Hindlimb muscle (tissue), 1 donor: Measurements from ENCODE around the gene DMBT1. TPM values are rescaled to one million over a fixed set of nuclear protein-coding genes. Genes with fewer than 3 reads are reported as not detected.
"Not testable (repeated sequence)": the region's sequence is repeated elsewhere in the genome, so short reads cannot be mapped to it uniquely, and the experiment has no call there.

ENCODE experiments used
- DNase-seq: peaks from one replicate; pipeline ENCODE4 v3.0.0-alpha.2; 2013
- polyA plus RNA-seq: library from polyadenylated mRNA; unstranded; fragments of 120-200 nt; gene quantifications from one replicate; pipeline ENCODE4 v1.2.1, GENCODE V29; 2013; ENCODE audit not compliant: insufficient read length

Gene DMBT1
- polyA plus RNA-seq, 1 donor: 0.03 TPM

DNA sequence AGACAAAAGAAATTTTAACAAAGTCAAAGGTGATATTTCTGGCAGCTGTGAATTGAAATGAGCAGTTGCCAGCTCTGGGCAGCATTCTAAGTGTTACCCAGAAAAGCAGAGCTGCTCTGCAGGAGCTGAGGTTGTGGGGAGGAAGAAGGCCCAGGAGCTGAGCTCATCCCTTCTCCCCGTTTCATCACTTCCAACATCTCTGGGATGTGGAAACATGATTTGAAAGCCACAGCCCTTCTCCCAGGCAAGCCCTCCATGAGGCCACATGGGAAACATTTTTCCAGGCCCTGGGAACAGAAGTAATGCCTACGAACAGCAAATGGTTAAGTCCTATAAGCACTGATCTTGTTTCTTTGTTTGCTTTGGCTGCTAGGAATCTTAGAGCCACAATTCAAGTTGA, 10.9 kb upstream of the DMBT1 start:
- no peak for DNase-seq

DNA sequence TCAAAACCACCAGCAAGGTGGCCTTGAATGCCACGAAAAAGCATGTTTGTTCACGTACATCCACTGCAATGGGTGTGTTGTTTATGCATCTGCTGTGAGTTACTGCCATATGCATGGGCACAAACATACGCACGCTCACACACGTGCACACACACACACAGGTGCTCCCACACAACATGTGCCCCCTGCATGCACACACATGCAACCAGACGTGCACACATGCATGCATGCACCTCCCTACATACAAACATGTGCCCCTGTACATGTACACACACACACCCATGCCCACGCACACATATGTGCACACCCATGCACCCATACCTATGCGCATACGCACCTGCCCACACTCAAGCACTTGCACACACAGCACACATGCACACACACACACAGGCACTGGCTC, 10.1 kb upstream of the DMBT1 start:
- DNase-seq: no peak

DNA sequence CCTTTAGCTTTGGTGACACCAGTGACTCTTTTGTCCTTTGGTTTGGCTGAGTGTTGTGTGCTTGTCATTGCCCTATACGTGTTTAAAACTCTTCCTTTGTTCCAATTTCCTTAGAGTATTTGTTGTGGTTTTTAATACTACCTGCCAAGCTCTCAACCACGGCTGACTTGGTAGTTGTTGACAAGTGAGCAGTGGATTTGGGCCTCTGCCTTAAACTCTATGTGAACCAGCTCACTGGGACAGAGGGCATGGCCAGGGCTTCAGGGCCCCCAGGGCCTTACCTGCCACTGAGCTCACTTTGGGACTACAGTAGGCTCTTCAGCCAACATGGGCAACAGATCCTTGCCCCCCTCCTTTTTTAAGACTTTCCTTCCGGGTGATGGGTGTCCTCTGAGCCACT, 9.6 kb upstream of the DMBT1 start:
- no peak for DNase-seq

DNA sequence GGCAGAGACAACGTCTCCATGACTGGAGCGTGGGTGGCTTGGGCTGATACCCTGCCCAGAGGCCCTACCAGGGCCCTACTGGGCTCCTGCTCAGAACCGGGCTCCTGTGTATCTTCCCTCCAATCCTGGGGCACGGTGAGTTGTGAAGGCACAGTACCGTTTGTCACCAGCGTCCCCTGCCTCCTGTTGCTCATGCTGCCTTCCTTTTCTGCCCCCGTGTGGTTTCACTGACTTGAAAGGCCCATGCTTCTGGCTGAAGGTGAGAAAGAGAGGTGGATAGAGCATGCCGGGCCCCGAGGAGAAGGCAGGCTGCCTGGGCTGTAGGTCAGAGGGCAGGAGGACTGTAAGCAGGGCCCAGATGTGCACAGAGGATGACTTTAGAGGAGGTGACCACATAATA, 9.1 kb upstream of the DMBT1 start:
- DNase-seq: no peak

DNA sequence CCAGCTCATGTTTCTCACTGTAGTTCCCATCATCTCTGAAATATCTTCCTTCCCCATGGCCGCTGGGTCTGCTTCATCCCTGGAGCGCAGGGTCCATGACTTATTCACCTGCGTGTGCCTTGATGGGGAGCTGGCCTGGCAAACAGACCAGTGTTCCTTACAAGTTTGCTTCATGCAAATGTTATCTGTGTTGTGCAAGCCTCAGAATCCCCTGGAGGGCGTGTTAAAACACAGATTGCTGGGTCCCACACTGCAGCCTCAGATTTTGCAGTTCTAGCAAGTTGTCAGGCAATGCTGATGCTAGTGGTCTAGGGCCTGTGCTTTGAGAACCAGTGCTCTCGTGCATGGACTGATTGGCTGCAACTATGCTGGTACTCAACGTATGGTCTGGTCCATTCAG, 7.2 kb upstream of the DMBT1 start:
- DNase-seq: no peak

DNA sequence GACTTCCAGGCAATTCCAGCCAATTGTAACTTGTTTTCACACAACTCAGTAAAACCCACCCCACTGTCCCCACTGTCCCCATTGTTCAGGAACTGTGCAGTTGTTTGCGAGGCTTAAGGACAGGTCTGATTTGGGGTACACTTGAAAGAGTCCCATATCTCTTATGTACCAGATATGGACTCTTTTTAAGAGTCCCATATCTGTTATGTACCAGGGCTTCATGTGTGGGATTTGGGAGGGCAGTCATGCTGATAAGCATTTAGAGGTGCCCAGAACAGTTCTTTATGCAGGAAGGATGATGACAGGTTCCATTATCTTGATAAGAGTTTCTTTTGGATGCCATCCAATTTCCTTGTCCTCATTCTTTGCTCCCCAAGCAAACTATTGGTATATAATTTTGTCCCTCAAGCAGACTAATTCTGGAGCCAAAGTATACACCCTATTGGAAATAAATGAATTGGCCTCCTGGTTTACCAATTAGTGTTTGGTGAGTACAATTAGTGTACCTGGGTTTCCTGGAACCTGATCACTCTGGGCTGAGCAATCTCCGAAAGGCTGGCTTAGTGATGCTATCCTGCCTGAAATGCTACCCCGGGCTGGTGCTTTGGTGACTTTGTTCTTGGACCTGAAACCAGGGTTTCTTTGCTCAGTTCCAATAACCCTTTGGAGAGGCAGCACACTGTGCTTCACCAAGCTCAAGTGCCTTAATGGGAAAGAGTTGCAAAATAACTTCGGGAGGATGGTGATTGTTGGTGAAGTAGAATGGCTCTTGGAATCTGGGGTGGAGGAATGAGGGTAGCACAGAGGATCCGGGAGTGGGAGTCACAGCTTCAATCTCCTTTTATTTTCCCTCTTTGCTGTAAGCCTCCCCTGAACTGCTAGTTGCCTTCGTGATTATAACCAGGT, 6.2 kb upstream of the DMBT1 start:
- DNase-seq: no peak

DNA sequence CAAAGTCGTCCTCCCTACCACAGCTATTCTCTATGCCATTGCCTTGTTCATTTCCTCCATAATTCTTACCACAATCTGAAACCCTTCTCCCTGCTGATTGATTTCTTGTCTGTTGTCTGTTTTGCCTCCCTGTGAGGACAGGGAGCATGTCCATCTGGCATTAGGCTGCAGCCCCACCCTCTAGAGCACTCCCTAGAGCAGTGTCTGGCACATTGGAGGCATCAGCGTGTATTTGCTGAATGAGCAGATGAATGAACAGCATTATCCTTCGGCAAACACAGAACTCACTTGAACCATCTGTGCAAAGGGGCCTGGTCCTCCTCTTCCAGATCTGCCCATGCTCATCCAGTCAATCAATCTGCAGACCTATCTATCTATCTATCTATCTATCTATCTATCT, 5.1 kb upstream of the DMBT1 start:
- DNase-seq: no peak

DNA sequence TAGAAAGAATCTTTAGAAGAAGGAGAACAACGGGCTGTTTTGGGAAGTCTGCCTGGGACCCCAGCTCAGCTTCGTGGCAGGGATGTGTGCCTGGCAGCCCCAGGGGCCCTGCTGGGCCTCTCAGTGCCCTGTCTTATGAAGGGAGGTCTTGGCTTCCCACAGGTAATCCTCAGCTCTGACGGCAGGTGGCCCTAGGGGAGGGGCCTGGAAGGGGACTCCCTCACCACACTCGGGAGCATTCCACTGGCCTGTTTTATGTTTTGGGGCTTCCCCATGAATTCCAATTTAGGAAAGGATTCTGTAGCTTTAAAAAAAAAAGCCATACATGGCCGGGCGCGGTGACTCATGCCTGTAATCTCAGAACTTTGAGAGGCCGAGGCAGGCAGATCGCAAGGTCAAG, 3.0 kb upstream of the DMBT1 start:
- no peak for DNase-seq

DNA sequence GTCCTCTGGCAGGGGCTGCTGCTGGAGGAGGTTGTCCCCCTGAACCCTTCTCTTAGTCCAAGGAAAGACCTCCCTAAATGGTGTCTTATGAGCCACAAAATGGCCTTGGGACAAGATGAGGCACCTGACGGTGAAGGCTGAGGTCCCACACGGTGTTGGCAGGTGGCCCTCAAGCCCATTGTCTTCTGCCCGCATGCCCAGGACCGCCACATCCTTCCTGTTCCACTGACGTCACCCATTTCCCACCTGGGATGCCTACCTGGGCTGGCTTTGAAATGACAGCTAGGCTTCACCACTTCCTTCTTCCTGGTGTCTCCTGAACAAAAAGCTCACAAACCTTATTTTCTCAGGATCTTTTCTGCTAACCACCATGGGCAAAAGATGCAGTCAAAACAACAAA, 2.1 kb upstream of the DMBT1 start:
- DNase-seq: no peak

DNA sequence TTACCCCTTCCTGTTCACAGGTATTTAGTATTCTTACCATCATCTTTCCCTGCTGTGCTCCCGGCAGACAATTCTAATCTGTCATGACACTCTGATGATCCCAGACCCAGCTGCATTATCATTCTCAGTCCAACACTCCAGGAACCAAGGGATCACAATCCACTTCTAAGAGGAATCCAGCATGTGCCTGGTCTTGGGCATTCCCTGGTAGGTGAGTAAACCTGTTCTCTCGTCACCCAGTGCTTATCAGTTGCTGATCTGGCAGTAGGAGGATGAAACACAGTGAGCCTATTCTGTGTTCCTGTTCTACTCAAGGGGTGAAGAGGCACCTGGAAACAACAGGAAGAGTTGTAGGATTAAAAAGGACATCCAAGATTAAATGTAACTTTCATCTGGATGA, 1.3 kb upstream of the DMBT1 start:
- DNase-seq: no peak

DNA sequence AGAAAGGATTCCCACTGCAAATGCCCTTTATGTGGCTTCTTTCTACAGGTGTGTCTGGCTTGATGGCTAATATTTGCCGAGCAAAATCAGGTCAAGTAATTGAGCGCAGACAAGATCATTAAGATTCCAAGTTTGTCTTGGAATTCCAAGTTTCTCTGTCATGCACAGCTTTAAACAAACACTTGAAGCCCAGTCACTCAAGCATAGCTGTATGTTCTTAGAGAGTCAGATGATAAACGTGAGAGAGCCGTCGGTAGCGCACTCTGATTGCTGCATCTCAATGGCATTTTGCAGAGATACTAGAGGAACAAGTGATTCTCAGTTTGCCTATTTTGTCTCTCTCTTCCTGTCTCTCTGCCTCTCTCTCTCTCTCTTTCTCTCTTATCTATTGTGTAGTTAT, 658 bp downstream of the DMBT1 start:
- DNase-seq: no peak

DNA sequence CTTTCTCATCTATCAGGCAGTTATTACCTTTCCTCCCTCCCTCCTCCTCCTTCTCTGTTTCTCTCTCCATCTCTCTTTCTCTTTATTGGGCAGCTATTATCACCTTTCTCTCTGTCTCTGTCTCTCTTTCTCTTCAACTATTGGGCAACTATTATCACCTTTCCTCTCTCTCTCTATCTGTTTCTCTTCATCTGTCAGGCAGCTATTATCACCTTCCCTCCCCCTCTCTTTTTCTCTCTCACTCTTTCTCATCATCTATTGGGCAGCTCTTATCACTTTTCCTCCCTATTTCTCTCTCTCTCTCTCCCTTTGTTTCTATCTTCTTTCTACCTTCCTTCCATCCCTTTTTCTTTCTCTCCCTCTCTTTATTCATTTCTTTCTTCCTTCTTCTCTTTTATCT, 1.2 kb downstream of the DMBT1 start:
- DNase-seq: no peak

DNA sequence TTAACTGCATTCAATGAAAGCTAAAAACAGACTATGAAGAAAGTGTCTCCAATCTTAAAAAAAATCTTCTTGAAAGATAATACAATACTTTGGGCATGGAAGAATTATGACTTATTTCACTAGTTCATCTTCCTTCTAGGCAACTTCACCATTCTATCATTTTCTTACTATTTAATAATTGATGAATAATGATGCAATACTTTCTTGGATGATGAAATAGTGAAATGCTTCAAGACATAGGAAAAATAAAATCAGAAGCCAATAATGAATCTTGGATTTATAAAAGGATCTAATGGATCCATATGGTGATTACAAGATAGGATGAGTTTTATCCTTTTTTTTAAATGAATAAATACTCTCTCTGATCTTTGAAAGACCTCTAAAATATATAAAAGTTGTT, 4.4 kb downstream of the DMBT1 start:
- DNase-seq: no peak

DNA sequence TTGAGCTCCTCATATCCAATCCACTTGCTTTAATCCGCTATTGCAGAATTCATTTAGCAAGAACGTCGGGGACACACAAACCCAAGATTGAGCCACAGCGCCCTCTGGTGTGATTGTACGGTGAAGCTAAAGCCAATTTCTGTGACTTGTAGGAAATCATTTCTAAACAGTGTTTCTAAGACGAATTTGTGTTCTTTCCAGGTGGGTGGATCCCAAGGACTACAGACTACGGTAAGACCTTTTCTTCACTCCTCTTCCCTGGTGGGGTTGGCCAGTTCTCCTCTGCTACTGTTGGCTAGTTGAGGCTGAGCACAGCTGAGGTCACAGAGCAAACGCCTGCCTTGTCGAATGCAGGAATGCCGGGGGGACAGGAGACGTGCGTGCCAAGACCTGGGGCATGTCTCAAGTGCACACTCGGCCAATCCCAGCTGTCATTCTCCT, 5.2 kb downstream of the DMBT1 start:
- DNase-seq: peak; percentile 91

DNA sequence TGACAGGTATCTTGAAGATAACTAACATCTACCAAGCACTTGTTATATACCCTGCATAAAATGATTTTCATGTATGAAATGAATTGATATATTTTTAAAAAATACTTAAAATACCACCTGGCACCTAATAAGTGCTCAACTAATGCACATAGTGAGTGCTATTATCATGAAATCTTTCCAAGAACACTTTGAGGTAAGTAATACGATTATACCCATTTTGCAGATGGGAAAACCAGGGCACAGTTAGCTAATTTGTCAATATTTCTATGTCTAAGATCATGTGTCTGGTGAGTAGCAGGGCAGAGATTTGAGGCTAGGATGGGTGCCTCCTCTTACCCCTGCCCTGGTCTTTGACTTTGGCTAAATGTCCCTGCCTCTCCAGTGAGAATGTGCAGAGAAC, 6.1 kb downstream of the DMBT1 start:
- DNase-seq: no peak

DNA sequence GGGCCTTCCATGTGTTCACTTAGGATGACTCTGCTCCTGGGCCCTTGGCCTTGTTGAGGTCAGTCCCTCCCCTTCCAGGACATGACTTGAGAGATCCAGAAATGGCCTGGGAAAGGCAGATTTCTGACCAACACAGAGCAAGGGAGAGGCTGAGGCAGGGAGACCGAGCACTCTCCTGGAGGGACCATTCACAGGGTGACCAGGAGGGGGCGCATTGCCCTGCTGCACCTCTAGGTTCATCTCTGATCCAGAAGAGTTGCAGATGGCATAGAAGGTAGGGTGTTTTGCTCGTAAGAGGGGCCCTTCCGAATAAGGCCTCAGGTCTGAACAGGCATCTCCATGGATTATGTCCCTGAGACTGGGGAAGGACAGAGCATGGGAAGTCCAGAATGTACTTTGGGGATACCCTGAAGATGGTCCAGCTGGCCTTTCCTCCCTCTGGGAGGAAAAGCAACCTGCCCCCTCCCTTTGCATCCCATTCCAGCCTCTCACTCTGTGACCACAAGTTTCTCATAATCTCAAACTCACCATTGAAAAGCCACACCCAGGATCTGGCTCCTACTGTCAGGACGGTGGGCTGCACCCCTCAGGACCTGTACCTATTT, 6.6 kb downstream of the DMBT1 start:
- no peak for DNase-seq

DNA sequence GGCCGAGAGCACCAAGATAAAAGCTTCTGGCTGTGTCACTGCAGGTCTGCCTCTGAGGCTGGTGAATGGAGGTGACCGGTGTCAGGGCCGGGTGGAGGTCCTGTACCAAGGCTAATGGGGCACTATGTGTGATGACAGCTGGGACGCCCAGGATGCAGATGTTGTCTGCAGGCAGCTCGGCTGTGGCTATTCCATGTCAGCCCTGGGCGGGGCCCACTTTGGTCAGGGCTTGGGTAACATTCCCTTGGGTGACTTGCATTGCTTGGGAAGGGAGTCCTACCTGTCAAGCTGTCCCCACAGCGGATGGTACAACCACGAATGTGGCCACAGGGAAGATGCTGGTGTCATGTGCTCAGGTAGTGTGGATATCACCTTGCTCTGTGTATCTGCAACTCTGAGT, 8.0 kb downstream of the DMBT1 start:
- no peak for DNase-seq

DNA sequence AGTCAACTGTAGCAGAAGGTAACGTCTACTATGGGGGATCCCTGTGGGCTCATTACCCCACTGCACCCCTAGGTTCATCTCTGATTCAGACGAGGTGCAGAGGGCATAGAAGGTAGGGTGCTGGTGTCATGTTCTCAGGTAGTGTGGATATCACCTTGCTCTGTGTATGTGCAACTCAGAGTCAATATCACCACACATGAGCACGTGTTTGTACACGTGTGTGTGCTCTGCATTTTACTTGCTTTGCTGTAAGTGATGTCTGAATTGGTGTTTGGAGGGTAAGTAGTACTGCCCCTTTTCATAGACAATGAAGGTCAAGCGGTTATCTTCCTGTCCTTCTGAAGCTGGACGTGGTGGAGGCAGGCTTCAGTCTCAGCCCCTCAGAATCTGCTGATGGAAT, 10.4 kb downstream of the DMBT1 start:
- DNase-seq: no peak

DNA sequence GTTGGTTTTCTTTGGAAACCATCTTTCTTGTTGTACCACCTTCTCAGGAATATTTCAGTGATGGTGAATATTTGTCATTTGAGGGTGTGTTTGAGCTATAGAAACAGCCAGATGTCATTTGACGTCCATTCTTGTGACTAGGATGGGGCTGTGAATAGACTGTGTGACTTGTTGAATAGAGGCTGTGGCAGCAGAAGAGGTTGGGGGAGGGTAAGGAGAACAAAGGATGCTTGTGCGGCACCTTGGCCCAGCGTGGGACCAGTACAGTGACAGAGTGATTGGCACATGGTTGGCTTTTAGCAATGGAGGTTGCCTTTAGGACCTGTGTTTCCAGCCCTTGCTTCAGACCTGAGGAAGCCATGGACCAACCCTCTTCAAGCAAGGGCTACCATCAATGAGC, 11.3 kb downstream of the DMBT1 start:
- DNase-seq: no peak

DNA sequence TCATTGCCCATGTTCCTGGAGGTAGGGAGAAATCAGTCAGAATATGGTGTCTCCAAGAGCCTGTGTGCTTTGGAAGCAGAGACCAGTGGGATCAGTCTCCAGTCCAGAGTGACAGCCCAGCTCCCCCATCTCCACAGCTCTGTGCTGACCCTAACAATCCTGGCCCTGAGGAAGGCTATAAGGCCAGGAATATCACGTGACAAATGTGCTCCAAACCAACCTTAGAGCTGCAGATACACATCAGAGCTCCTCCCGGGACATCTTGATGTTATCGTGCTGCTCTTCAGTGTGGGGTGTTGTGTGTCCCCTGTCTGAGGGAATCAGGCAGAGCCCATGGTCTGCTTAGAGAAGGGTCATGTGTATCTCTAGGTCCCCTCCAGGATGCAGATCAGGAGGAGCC, 15.2 kb downstream of the DMBT1 start:
- DNase-seq: no peak

DNA sequence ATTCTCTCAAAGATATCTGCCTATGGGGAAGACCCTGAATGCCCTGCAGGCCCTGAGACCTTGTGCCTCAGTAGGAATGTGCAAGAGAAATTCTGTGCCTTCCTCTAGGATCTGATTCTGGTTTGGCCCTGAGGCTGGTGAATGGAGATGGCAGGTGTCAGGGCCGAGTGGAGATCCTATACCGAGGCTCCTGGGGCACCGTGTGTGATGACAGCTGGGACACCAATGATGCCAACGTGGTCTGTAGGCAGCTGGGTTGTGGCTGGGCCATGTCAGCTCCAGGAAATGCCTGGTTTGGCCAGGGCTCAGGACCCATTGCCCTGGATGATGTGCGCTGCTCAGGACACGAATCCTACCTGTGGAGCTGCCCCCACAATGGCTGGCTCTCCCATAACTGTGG, 15.7 kb downstream of the DMBT1 start:
- DNase-seq: no peak

DNA sequence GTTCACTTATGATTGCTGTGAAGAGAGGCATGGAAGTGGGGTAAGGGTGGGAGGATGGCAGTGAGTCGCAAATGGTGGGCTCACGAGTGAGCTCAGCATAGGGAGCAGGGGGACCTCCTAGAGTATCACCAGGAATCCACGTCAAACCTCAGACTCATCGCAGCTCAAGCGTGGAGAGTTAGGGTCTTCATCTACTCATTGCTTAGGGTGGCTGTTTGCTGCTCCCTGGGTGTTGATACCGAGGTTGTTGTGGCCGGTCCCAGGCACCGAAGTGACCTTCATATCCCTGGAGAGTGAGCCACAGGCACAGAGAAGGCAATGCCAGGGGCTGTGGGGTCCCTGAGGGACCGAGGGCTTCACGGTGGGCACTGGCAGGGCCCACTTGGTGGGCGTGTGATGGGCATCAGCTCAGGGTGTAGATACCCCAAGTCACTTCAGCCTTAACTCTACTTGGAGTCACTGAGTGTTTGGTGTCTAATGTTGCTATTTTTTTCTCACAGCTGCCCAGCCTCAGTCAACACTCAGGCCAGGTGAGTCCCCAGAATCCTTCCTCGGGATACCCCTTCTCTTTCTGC, 16.8 kb downstream of the DMBT1 start:
- no peak for DNase-seq

DNA sequence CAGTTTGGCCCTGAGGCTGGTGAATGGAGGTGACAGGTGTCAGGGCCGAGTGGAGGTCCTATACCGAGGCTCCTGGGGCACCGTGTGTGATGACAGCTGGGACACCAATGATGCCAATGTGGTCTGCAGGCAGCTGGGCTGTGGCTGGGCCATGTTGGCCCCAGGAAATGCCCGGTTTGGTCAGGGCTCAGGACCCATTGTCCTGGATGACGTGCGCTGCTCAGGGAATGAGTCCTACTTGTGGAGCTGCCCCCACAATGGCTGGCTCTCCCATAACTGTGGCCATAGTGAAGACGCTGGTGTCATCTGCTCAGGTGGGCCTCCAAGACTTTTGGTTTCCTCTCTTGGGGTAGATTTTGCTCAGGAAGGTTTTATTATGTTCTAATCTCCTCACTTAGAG, 25.5 kb downstream of the DMBT1 start:
- not testable (repeated sequence) for DNase-seq

DNA sequence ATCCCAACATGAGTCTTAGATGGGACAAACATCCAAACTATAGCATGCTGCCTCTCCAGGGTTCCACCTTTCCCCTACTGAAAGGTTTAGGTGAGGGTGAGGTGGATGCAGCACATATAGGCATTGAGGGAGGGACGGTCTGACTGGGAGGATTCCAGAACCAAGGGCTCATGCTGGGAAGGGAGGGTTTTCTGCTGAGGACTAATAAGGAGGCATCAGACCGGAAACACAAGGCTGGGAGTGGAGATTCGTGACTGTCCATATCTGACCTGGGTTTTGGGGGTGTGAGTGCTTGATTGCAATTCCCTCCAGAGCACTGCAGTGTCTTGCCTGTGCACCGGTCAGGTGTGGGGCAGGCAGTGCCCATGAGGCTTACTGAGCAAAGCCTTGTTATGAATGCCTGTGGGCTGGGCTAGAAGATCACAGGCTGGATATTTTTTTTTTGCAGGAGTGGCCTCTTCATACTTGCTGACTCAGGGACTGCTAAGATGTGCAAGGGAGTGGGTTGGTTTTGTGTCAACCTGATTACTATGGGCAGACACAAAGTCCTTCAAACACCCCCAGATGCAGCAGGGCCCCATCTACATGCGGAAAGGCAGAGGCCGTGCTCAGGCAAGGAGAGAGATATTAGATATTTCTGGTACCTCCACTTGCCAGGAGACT, 26.7 kb downstream of the DMBT1 start:
- no peak for DNase-seq
